ENCODE measurements around the gene GUK1.

GUK1 gene, protein sequence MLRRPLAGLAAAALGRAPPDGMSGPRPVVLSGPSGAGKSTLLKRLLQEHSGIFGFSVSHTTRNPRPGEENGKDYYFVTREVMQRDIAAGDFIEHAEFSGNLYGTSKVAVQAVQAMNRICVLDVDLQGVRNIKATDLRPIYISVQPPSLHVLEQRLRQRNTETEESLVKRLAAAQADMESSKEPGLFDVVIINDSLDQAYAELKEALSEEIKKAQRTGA

DNA sequence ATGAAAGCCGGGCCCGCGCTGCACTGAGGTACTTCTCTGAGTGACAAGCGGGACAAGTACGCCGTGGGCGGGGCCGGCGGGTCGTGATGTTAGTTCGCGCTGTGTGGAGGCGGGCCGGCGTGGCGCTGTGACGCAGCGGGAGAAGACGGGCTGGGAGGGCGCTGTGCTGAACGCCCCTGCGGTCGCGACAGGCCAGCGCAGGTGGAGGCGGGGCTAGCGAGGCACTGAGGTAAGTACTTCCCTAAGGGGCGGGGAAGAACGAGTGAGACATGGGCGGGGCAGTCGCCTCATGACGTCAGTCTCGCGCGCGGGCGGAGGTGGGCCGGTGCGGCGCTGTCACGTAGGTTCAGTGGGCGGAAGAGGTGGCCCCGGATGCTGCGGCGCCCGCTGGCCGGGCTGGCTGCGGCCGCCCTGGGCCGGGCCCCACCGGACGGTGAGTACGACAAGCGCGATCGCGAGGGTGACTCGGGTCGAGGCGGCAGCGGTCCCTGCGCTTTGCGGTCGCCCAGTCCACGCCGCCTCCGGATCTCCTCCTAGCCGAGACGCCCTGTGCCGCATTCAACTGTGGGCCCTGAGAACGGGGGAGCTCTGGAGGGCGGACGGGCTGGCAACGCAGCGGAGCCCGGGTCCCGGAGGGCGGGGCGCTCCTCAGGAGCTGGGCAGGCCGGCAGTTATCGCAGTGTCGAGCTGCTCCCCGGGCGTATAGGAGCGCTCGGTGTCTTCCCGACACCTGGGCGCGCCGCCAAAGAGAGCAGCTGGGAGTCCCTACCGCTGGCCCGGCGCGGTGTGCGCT is at the start of gene GUK1:
GUK1 (plus strand) TSS at position 349 of the 793 bp plus-strand sequence; CDS start at position 373, 24 bp downstream.
- ATAC-seq (replicated peaks) (peak; percentile 89 to 95), DNase-seq (peak; percentile 100)
- no peaks in the 10 kb centered on the region for H3K9me3 Mint-ChIP-seq
- H3K4me1 Mint-ChIP-seq, result peaks cover 20 to 58% of the 10 kb centered on the region in 2 donors
- peak within 1 kb of the TSS; percentile 98 for H3K27ac Mint-ChIP-seq
- peaks cover 2 to 9% of the 10 kb centered on the region in 2 donors for H3K36me3 Mint-ChIP-seq
- H3K4me3 Mint-ChIP-seq, result peak within 1 kb of the TSS; percentile 93 to 97
- H3K27me3 Mint-ChIP-seq, result no peaks in the 10 kb centered on the region

GRCh38 chr1:228090613-228091081 is 49.4 kb upstream of the GUK1 start:
- peaks cover 10 to 11% of the 10 kb centered on the region in 2 donors for H3K9me3 Mint-ChIP-seq
- peaks cover 40 to 65% of the 10 kb centered on the region in 2 donors for H3K36me3 Mint-ChIP-seq
- H3K4me1 Mint-ChIP-seq, result peaks cover 48 to 80% of the 10 kb centered on the region in 2 donors
- ATAC-seq (replicated peaks), result peak in 1 of 2 donors; percentile 35
- no peaks in the 10 kb centered on the region for H3K27me3 Mint-ChIP-seq
- peak overlapping the region; percentile 42 for H3K27ac Mint-ChIP-seq
- DNase-seq, result no peak
- peak overlapping the region in 1 of 2 donors; percentile 6 for H3K4me3 Mint-ChIP-seq

GRCh38 chr1:228091084-228091483 is 49.0 kb upstream of the GUK1 start:
- H3K9me3 Mint-ChIP-seq, result peaks cover 10 to 12% of the 10 kb centered on the region in 2 donors
- H3K36me3 Mint-ChIP-seq, result peaks cover 44 to 67% of the 10 kb centered on the region in 2 donors
- H3K4me3 Mint-ChIP-seq, result no peak overlapping the region
- ATAC-seq (replicated peaks) (no peak), DNase-seq (no peak)
- peaks cover 51 to 80% of the 10 kb centered on the region in 2 donors for H3K4me1 Mint-ChIP-seq
- H3K27me3 Mint-ChIP-seq, result no peaks in the 10 kb centered on the region
- no peak overlapping the region for H3K27ac Mint-ChIP-seq

DNA sequence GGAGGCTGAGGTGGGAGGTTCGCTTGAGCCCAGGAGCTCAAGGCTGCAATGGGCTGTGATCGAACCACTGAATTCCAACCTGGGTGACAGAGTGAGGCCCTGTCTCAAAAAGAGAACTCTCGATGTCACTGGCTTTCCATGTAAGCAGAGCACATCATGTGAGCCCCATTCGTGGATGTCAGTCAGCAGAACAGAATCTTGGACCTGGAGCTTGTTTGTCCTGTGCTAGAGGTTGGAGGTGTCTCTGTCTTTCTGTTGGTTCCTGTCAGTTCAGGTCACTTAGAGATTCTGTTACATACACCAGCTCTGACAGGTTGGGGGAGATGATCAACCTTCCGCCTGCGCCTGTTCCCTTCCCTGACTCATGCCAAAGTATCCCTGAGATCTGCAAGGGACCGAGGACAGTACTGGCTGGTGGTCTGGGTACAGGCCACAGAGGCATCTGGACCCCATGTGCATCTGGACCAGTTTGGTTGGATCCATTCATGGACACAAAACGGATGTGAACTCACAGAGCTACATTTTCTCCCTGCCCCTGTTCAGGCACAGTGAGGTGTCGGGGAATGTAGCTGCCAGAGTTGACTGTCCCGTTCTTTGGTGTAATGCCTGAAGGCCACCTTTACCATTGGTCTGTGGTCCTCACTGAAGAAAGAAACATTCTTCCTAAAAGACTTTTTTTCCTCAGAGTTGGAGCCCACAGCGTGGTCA is 47.6 kb upstream of the GUK1 start:
- H3K27me3 Mint-ChIP-seq, result no peaks in the 10 kb centered on the region
- no peak overlapping the region for H3K27ac Mint-ChIP-seq
- H3K9me3 Mint-ChIP-seq, result peaks cover 10 to 12% of the 10 kb centered on the region in 2 donors
- no peak for DNase-seq
- H3K4me1 Mint-ChIP-seq, result peaks cover 46 to 79% of the 10 kb centered on the region in 2 donors
- no peak overlapping the region for H3K4me3 Mint-ChIP-seq
- peaks cover 46 to 72% of the 10 kb centered on the region in 2 donors for H3K36me3 Mint-ChIP-seq
- ATAC-seq (replicated peaks), result no peak

GRCh38 chr1:228093050-228093906 is 46.8 kb upstream of the GUK1 start:
- no peak for ATAC-seq (replicated peaks)
- Mint-ChIP-seq H3K4me1 (peaks cover 40 to 73% of the 10 kb centered on the region in 2 donors), H3K4me3 (no peak overlapping the region), H3K27me3 (no peaks in the 10 kb centered on the region), H3K36me3 (peaks cover 45 to 70% of the 10 kb centered on the region in 2 donors), H3K27ac (no peak overlapping the region), H3K9me3 (peaks cover 10 to 12% of the 10 kb centered on the region in 2 donors)
- no peak for DNase-seq

- DNase-seq (no peak), ATAC-seq (replicated peaks) (no peak)
- H3K27me3 Mint-ChIP-seq, result no peaks in the 10 kb centered on the region
- peaks cover 10 to 12% of the 10 kb centered on the region in 2 donors for H3K9me3 Mint-ChIP-seq
- H3K4me1 Mint-ChIP-seq, result peaks cover 34 to 70% of the 10 kb centered on the region in 2 donors
- peaks cover 52 to 71% of the 10 kb centered on the region in 2 donors for H3K36me3 Mint-ChIP-seq
- H3K27ac Mint-ChIP-seq, result peak overlapping the region; percentile 34
- H3K4me3 Mint-ChIP-seq, result no peak overlapping the region
These were observed 45.6 kb upstream of the GUK1 start for GRCh38 chr1:228094432-228095016.

GRCh38 chr1:228095161-228095560 is 44.9 kb upstream of the GUK1 start:
- peaks cover 29 to 70% of the 10 kb centered on the region in 2 donors for H3K4me1 Mint-ChIP-seq
- no peaks in the 10 kb centered on the region for H3K27me3 Mint-ChIP-seq
- peaks cover 58 to 71% of the 10 kb centered on the region in 2 donors for H3K36me3 Mint-ChIP-seq
- no peak for DNase-seq
- H3K27ac Mint-ChIP-seq, result peak overlapping the region; percentile 34
- no peak overlapping the region for H3K4me3 Mint-ChIP-seq
- ATAC-seq (replicated peaks), result no peak
- peaks cover 10 to 12% of the 10 kb centered on the region in 2 donors for H3K9me3 Mint-ChIP-seq

GRCh38 chr1:228095938-228096337 is 44.1 kb upstream of the GUK1 start:
- Mint-ChIP-seq H3K27ac (peak overlapping the region; percentile 80), H3K9me3 (peaks cover 10 to 12% of the 10 kb centered on the region in 2 donors), H3K4me3 (no peak overlapping the region), H3K27me3 (no peaks in the 10 kb centered on the region), H3K36me3 (peaks cover 59 to 71% of the 10 kb centered on the region in 2 donors), H3K4me1 (peaks cover 24 to 64% of the 10 kb centered on the region in 2 donors)
- ATAC-seq (replicated peaks) (no peak), DNase-seq (no peak)

- Mint-ChIP-seq H3K4me3 (no peak overlapping the region), H3K27ac (no peak overlapping the region)
- no peak for DNase-seq
These were observed 43.4 kb upstream of the GUK1 start for GRCh38 chr1:228096416-228097332.

GRCh38 chr1:228097333-228098081 is 42.6 kb upstream of the GUK1 start:
- peaks cover 52 to 64% of the 10 kb centered on the region in 2 donors for H3K36me3 Mint-ChIP-seq
- peak overlapping the region; percentile 47 for H3K27ac Mint-ChIP-seq
- no peaks in the 10 kb centered on the region for H3K27me3 Mint-ChIP-seq
- no peak overlapping the region for H3K4me3 Mint-ChIP-seq
- peaks cover 25 to 62% of the 10 kb centered on the region in 2 donors for H3K4me1 Mint-ChIP-seq
- no peak for ATAC-seq (replicated peaks)
- H3K9me3 Mint-ChIP-seq, result peaks cover 10 to 12% of the 10 kb centered on the region in 2 donors
- DNase-seq, result no peak

More at GRCh38 chr1:228096416-228097332, 43.4 kb upstream of the GUK1 start:
- H3K36me3 Mint-ChIP-seq, result peaks cover 58 to 72% of the 10 kb centered on the region in 2 donors
- H3K27me3 Mint-ChIP-seq, result no peaks in the 10 kb centered on the region
- H3K4me1 Mint-ChIP-seq, result peaks cover 23 to 64% of the 10 kb centered on the region in 2 donors
- peaks cover 10 to 12% of the 10 kb centered on the region in 2 donors for H3K9me3 Mint-ChIP-seq
- no peak for ATAC-seq (replicated peaks)

- DNase-seq, result no peak
- Mint-ChIP-seq H3K4me1 (peaks cover 28 to 63% of the 10 kb centered on the region in 2 donors), H3K4me3 (no peak overlapping the region), H3K27ac (no peak overlapping the region), H3K27me3 (no peaks in the 10 kb centered on the region), H3K36me3 (peaks cover 48 to 65% of the 10 kb centered on the region in 2 donors), H3K9me3 (peaks cover 10 to 12% of the 10 kb centered on the region in 2 donors)
- ATAC-seq (replicated peaks), result no peak
These were observed 41.7 kb upstream of the GUK1 start for GRCh38 chr1:228098323-228098931.

Measured in stimulated activated naive B cell treated with anti-CD40 and anti-IgM and Interleukin-4, amounts not matched to agents 10 μg/mL and 1 μg/mL and 100 μg/mL, for 72 hours (primary cell).